GM21576 (cell line): ENCODE data around the gene ADAM23.
A peak's percentile ranks its signal among the peaks of the same experiment; 100 is the strongest.

ENCODE experiments used
- ATAC-seq: cut with Tn5 transposase; IDR thresholded peaks from one replicate; pipeline ENCODE4 v1.9.1; 2021; ENCODE audit warnings: mild to moderate bottlenecking, moderate library complexity; ENCODE audit not compliant: unreplicated experiment

ADAM23 gene

GRCh38 chr2:206438196-206438724 is 5.1 kb upstream of the ADAM23 start:
- no peak for ATAC-seq

- ATAC-seq = no peak
These were observed 879 bp upstream of the ADAM23 start for GRCh38 chr2:206442474-206442832.

- peak; percentile 48 for ATAC-seq
These were observed 599 bp downstream of the ADAM23 start for GRCh38 chr2:206443735-206444527.

GRCh38 chr2:206445948-206446347 is 2.6 kb downstream of the ADAM23 start:
- no peak for ATAC-seq

GRCh38 chr2:206452242-206452641 is 8.9 kb downstream of the ADAM23 start:
- peak; percentile 53 for ATAC-seq

- no peak for ATAC-seq
These were observed 9.4 kb downstream of the ADAM23 start for GRCh38 chr2:206452750-206453149.

GRCh38 chr2:206456078-206456754 is 12.9 kb downstream of the ADAM23 start:
- no peak for ATAC-seq

- peak; percentile 93 for ATAC-seq
These were observed 13.9 kb downstream of the ADAM23 start for GRCh38 chr2:206457188-206457634.

- no peak for ATAC-seq
These were observed 19.0 kb downstream of the ADAM23 start for GRCh38 chr2:206462240-206462854.

- no peak for ATAC-seq
These were observed 20.4 kb downstream of the ADAM23 start for GRCh38 chr2:206463685-206464084.

- no peak for ATAC-seq
These were observed 21.3 kb downstream of the ADAM23 start for GRCh38 chr2:206464597-206464996.

GRCh38 chr2:206471524-206472062 is 28.3 kb downstream of the ADAM23 start:
- ATAC-seq = no peak

GRCh38 chr2:206472094-206472493 is 28.8 kb downstream of the ADAM23 start:
- no peak for ATAC-seq

GRCh38 chr2:206474099-206474498 is 30.8 kb downstream of the ADAM23 start:
- no peak for ATAC-seq

GRCh38 chr2:206477296-206477695 is 34.0 kb downstream of the ADAM23 start:
- ATAC-seq = no peak

- no peak for ATAC-seq
These were observed 35.0 kb downstream of the ADAM23 start for GRCh38 chr2:206478340-206478739.

GRCh38 chr2:206480161-206480560 is 36.8 kb downstream of the ADAM23 start:
- no peak for ATAC-seq

- no peak for ATAC-seq
These were observed 37.3 kb downstream of the ADAM23 start for GRCh38 chr2:206480620-206481019.

GRCh38 chr2:206481056-206481455 is 37.7 kb downstream of the ADAM23 start:
- ATAC-seq = no peak

- no peak for ATAC-seq
These were observed 38.8 kb downstream of the ADAM23 start for GRCh38 chr2:206482123-206482522.

- no peak for ATAC-seq
These were observed 39.3 kb downstream of the ADAM23 start for GRCh38 chr2:206482633-206483032.
